ENCODE results near the gene TLN1.

The TLN1 gene

DNA sequence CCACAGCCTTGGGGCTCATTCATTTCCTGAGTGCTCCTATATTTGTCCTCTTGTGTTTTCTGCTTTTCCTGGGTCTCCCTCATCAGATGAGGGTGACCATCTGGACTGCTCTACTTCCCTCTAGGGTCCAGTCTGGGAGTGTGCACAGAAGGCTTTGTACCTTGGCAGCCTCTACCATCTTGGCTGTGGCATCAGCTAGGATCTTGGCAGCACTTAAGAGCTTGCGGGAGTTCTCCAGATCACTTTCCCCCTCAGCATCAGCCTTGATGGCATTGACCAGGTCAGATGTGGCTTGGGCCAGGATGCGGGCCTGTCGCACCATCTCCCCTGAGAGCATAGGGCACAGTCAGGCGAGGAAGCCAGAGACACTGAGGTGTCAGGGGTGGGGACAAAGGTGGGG is 15.8 kb downstream of the TLN1 start:
- Histone ChIP-seq H3K9me3 (ENCODE audit: control insufficient read depth, insufficient read depth, low read depth, low read length) (no peaks in the 10 kb centered on the region), H3K4me1 (ENCODE audit: control insufficient read depth, insufficient read depth, low read length) (peaks cover 3% of the 10 kb centered on the region; the same call in 1 of the 2 replicates), H3K27me3 (ENCODE audit: control insufficient read depth, insufficient read depth, low read length) (no peaks in the 10 kb centered on the region), H3K27ac (ENCODE audit: low read depth, low read length) (no peak overlapping the region), H3K4me3 (ENCODE audit: low read depth, low read length) (no peak overlapping the region), H3K9ac (ENCODE audit: low read length) (no peak overlapping the region), H3K36me3 (ENCODE audit: control insufficient read depth, insufficient read depth, low read length) (peaks cover 98% of the 10 kb centered on the region)

GRCh38 chr9:35714579-35715252 is 17.3 kb downstream of the TLN1 start:
- H3K27me3 ChIP-seq (ENCODE audit: control insufficient read depth, insufficient read depth, low read length), result no peaks in the 10 kb centered on the region
- no peak overlapping the region for H3K4me3 ChIP-seq (ENCODE audit: low read depth, low read length)
- no peaks in the 10 kb centered on the region for H3K9me3 ChIP-seq (ENCODE audit: control insufficient read depth, insufficient read depth, low read depth, low read length)
- peaks cover 3% of the 10 kb centered on the region; the same call in 1 of the 2 replicates for H3K4me1 ChIP-seq (ENCODE audit: control insufficient read depth, insufficient read depth, low read length)
- H3K36me3 ChIP-seq (ENCODE audit: control insufficient read depth, insufficient read depth, low read length), result peaks cover 95% of the 10 kb centered on the region
- no peak overlapping the region for H3K27ac ChIP-seq (ENCODE audit: low read depth, low read length)
- peak overlapping the region; percentile 29 for H3K9ac ChIP-seq (ENCODE audit: low read length)

- Histone ChIP-seq H3K36me3 (ENCODE audit: control insufficient read depth, insufficient read depth, low read length) (peaks cover 92% of the 10 kb centered on the region), H3K9me3 (ENCODE audit: control insufficient read depth, insufficient read depth, low read depth, low read length) (no peaks in the 10 kb centered on the region), H3K4me3 (ENCODE audit: low read depth, low read length) (no peak overlapping the region), H3K4me1 (ENCODE audit: control insufficient read depth, insufficient read depth, low read length) (peaks cover 3% of the 10 kb centered on the region; the same call in 1 of the 2 replicates), H3K9ac (ENCODE audit: low read length) (no peak overlapping the region), H3K27me3 (ENCODE audit: control insufficient read depth, insufficient read depth, low read length) (no peaks in the 10 kb centered on the region), H3K27ac (ENCODE audit: low read depth, low read length) (no peak overlapping the region)
Measured at GRCh38 chr9:35714123-35714522, 17.9 kb downstream of the TLN1 start.

DNA sequence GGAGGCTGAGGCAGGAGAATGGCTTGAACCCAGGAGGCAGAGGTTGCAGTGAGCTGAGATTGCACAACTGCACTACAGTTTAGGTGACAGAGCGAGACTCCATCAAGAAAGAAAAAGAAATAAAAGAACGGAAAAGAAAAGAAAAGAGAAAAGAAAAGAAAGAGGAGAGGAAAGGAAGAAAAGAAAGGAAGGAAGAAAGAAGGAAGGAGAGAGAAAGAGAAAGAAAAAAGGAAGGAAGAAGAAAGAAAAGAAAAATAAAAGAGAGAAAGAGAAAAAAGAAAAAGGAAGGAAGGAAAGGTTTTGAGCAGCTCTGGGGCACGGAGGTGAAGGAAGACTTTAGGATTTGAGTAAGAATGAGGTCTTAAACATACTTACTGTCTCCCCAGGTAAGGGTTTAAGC is 18.4 kb downstream of the TLN1 start:
- H3K4me3 ChIP-seq (ENCODE audit: low read depth, low read length), result no peak overlapping the region
- peaks cover 3% of the 10 kb centered on the region; the same call in 1 of the 2 replicates for H3K4me1 ChIP-seq (ENCODE audit: control insufficient read depth, insufficient read depth, low read length)
- no peak overlapping the region for H3K9ac ChIP-seq (ENCODE audit: low read length)
- H3K27ac ChIP-seq (ENCODE audit: low read depth, low read length), result no peak overlapping the region
- H3K27me3 ChIP-seq (ENCODE audit: control insufficient read depth, insufficient read depth, low read length), result no peaks in the 10 kb centered on the region
- H3K9me3 ChIP-seq (ENCODE audit: control insufficient read depth, insufficient read depth, low read depth, low read length), result no peaks in the 10 kb centered on the region
- peaks cover 92% of the 10 kb centered on the region for H3K36me3 ChIP-seq (ENCODE audit: control insufficient read depth, insufficient read depth, low read length)

DNA sequence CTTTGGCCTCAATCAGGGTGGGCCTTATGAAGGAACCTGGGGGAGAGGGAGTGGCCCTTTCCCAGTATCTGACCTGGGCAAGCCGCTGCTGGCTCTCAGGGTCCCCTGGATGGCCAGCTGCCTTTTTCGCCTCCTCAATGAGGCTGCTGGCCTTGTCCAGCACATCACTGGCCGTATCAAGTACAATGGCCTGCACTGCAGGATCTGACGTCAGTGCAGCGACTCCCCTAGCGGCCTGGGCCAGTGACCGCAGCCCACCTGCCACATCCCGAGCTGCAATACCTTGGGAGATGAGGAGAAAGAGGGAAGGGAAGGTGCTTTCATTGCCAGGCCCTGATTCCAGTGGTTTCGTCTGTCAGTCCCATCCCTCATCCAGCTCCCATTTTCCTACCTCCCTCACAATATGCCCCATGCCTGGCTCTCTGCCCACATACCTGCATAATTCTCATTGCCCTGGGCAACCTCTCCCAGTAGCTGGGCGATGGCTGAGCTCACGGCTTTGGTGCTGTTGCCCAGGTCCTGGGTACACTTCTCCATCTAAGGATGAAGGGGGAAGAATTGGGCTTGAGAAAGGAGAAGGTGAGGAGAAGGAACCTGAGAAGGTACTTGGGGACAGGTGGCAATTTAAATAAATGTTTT is 19.1 kb downstream of the TLN1 start:
- no peaks in the 10 kb centered on the region for H3K27me3 ChIP-seq (ENCODE audit: control insufficient read depth, insufficient read depth, low read length)
- no peak overlapping the region for H3K4me3 ChIP-seq (ENCODE audit: low read depth, low read length)
- no peak overlapping the region for H3K27ac ChIP-seq (ENCODE audit: low read depth, low read length)
- peaks cover 3% of the 10 kb centered on the region; the same call in 1 of the 2 replicates for H3K4me1 ChIP-seq (ENCODE audit: control insufficient read depth, insufficient read depth, low read length)
- H3K9me3 ChIP-seq (ENCODE audit: control insufficient read depth, insufficient read depth, low read depth, low read length), result no peaks in the 10 kb centered on the region
- H3K9ac ChIP-seq (ENCODE audit: low read length), result no peak overlapping the region
- peaks cover 91% of the 10 kb centered on the region for H3K36me3 ChIP-seq (ENCODE audit: control insufficient read depth, insufficient read depth, low read length)

DNA sequence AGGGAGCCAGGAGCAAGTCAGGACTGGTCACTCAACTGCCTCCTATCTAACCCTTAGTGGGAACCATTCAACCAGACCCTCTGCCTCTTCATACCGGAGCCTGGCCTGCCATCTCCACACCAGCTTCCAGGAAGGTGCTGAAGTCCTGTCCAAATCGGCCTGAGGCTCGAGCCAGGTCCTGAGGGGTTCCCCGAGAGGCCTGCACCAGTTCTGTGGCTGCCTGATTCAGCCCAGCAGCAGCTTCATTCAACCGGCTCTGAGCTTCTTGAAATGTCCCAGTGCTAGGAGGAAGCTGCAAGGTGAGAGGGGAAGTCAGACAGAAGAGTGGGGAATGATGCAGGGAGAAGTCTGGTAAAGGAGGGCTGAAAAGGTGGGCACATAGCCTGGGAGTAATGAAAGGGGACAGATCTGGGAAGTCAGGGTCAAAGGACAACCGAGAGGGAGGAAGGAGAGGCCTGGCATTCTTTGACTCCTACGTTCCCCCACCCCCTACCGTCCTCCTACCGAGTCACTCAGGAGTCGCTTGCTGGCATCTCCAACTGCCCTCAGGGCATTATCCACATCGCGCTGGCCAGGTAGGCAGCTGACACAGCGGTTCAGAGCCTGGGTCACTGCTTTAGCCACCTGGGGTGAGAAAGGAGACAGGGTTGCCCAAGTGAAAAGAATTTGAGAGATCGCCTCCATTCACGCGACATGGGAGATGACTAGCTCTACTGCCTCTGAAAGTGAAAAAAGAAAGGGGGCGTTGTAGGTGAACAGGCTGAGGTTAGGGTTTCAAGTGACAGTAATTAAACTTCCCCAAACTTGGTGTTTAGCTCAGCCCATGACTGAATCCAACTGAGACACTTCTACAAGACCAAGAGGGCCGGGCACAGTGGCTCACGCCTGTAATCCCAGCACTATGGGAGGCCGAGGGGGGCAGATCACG is 20.2 kb downstream of the TLN1 start:
- H3K36me3 ChIP-seq (ENCODE audit: control insufficient read depth, insufficient read depth, low read length), result peaks cover 91% of the 10 kb centered on the region
- H3K27me3 ChIP-seq (ENCODE audit: control insufficient read depth, insufficient read depth, low read length), result no peaks in the 10 kb centered on the region
- H3K27ac ChIP-seq (ENCODE audit: low read depth, low read length), result no peak overlapping the region

GRCh38 chr9:35710818-35711500 is 21.0 kb downstream of the TLN1 start:
- Histone ChIP-seq H3K9ac (ENCODE audit: low read length) (no peak overlapping the region), H3K36me3 (ENCODE audit: control insufficient read depth, insufficient read depth, low read length) (peaks cover 91% of the 10 kb centered on the region), H3K4me3 (ENCODE audit: low read depth, low read length) (no peak overlapping the region), H3K4me1 (ENCODE audit: control insufficient read depth, insufficient read depth, low read length) (peaks cover 3% of the 10 kb centered on the region; the same call in 1 of the 2 replicates), H3K27ac (ENCODE audit: low read depth, low read length) (no peak overlapping the region), H3K27me3 (ENCODE audit: control insufficient read depth, insufficient read depth, low read length) (no peaks in the 10 kb centered on the region), H3K9me3 (ENCODE audit: control insufficient read depth, insufficient read depth, low read depth, low read length) (no peaks in the 10 kb centered on the region)

More for the DNA sequence above, 20.2 kb downstream of the TLN1 start:
- H3K9ac ChIP-seq (ENCODE audit: low read length), result no peak overlapping the region
- peaks cover 3% of the 10 kb centered on the region; the same call in 1 of the 2 replicates for H3K4me1 ChIP-seq (ENCODE audit: control insufficient read depth, insufficient read depth, low read length)
- no peaks in the 10 kb centered on the region for H3K9me3 ChIP-seq (ENCODE audit: control insufficient read depth, insufficient read depth, low read depth, low read length)
- H3K4me3 ChIP-seq (ENCODE audit: low read depth, low read length), result no peak overlapping the region

GRCh38 chr9:35708146-35708545 is 23.8 kb downstream of the TLN1 start:
- Histone ChIP-seq H3K27me3 (ENCODE audit: control insufficient read depth, insufficient read depth, low read length) (no peaks in the 10 kb centered on the region), H3K9ac (ENCODE audit: low read length) (no peak overlapping the region), H3K9me3 (ENCODE audit: control insufficient read depth, insufficient read depth, low read depth, low read length) (no peaks in the 10 kb centered on the region), H3K4me3 (ENCODE audit: low read depth, low read length) (no peak overlapping the region), H3K27ac (ENCODE audit: low read depth, low read length) (no peak overlapping the region), H3K4me1 (ENCODE audit: control insufficient read depth, insufficient read depth, low read length) (peaks cover 3% of the 10 kb centered on the region; the same call in 1 of the 2 replicates), H3K36me3 (ENCODE audit: control insufficient read depth, insufficient read depth, low read length) (peaks cover 92% of the 10 kb centered on the region)

DNA sequence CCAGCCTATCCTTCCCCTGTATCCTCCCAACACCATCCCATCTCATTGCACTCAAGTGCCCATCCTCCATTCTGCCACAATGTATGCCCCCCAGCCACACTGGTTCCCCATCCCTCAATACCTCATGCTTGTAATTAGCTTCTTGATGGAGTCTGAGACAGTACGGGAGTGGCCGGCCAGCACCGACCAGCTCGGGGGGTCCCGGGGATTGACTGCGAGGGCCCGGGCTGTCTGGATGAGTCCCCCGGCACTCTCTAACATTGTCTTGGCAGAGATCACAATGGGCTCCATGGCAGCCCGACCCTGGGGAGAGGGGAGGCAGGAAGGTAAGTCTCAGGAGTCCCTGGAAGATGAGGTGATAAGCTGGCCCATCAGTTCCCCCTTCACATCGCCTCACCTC is 25.0 kb downstream of the TLN1 start:
- Histone ChIP-seq H3K27me3 (ENCODE audit: control insufficient read depth, insufficient read depth, low read length) (no peaks in the 10 kb centered on the region), H3K4me3 (ENCODE audit: low read depth, low read length) (no peak overlapping the region), H3K9me3 (ENCODE audit: control insufficient read depth, insufficient read depth, low read depth, low read length) (no peaks in the 10 kb centered on the region), H3K27ac (ENCODE audit: low read depth, low read length) (no peak overlapping the region), H3K36me3 (ENCODE audit: control insufficient read depth, insufficient read depth, low read length) (peaks cover 92% of the 10 kb centered on the region), H3K4me1 (ENCODE audit: control insufficient read depth, insufficient read depth, low read length) (peaks cover 1% of the 10 kb centered on the region; the same call in 1 of the 2 replicates), H3K9ac (ENCODE audit: low read length) (no peak overlapping the region)

DNA sequence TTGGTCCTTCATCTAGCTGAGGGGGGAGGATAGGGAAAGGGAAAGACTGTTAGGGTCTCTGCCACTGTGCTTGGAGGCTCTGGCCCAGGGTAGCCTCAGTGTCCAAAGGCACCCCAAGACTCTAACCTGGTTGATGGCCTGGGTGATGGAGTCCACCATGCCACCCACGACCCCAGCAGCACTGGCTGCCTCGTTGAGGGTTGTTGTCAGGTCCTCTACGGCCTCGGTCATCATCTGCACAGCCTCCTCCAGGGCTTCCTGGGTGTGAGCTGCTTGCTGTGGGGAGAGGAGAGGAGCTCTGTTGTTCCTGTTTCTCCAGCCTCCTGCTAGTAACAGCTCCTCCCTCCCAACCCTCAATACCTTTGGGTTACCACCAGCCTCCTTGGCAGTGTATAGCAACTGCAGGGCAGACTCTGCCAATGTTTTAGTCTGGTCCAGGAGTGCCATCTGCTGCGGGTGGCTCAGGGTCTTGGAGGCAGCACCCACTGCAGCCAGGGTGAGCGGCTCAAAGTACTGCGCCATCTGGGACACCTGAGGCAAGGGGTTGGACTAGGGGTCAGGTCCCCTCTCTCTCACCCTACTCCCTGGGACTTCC is 26.1 kb downstream of the TLN1 start:
- no peak overlapping the region for H3K27ac ChIP-seq (ENCODE audit: low read depth, low read length)
- no peaks in the 10 kb centered on the region for H3K9me3 ChIP-seq (ENCODE audit: control insufficient read depth, insufficient read depth, low read depth, low read length)
- no peak overlapping the region for H3K4me3 ChIP-seq (ENCODE audit: low read depth, low read length)
- no peak overlapping the region for H3K9ac ChIP-seq (ENCODE audit: low read length)
- H3K36me3 ChIP-seq (ENCODE audit: control insufficient read depth, insufficient read depth, low read length), result peaks cover 92% of the 10 kb centered on the region
- no peaks in the 10 kb centered on the region for H3K4me1 ChIP-seq (ENCODE audit: control insufficient read depth, insufficient read depth, low read length)
- H3K27me3 ChIP-seq (ENCODE audit: control insufficient read depth, insufficient read depth, low read length), result no peaks in the 10 kb centered on the region

All from HUES6 (cell line).